Measurements from ENCODE around the gene FBLN2. TPM values are rescaled to one million over a fixed set of nuclear protein-coding genes. Genes with fewer than 3 reads are reported as not detected.

FBLN2 gene
- total and polyA plus RNA-seq, 2 donors = 12.2 to 15.3 TPM

DNA sequence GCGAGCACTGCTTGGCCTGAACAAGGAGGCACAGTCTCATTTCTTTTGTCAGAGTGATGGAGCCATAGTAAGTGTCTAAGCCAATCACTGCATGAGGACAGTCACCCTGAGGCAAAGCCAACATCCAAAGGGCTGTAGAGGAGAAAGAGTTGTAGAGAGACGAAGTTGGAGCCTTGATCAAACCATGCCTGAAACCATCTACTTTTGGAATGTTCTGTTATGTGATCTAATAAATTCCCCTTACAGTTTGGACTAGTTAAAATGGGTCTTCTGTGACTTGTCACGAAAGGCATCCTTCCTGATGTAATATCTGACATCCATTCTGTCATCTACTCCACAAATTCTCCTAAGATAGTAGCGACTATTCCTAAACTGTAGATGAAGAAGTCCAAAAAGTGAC lies 128.3 kb downstream of the FBLN2 start:
- peaks cover 0 to 2% of the 10 kb centered on the region in 2 donors for H3K27me3 ChIP-seq (ENCODE audit: control insufficient read depth in 2 of 2, insufficient read depth in 1 of 2, low read length in 1 of 2)

DNA sequence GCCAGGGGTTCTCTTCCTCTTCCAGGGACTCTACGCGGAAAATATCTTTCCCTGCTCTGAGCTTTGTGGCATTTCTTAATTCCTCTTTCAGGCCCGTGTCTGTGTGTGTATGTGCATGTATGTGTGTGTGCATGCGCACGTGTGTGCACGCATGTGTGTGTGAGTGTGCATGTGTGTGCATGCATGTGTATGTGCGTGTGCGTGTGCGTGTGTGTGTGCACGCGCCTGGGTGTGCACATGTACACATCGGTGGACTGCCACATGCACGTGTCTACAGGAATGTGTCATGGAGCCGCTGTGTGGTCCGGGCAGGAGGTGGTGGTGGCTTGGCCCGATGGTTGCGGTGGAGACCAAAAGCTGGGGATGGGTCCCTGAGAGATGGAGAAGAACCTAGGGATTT lies 133.0 kb downstream of the FBLN2 start:
- H3K36me3 ChIP-seq (ENCODE audit: control insufficient read depth in 2 of 2, insufficient read depth in 2 of 2, low read length in 1 of 2) = no peaks in the 10 kb centered on the region
- no peak for DNase-seq (ENCODE audit: low read depth in 6 of 9, low spot score in 9 of 9)
- H3K27ac ChIP-seq (ENCODE audit: low read depth in 1 of 2, low read length in 1 of 2) = no peak overlapping the region
- H3K27me3 ChIP-seq (ENCODE audit: control insufficient read depth in 2 of 2, insufficient read depth in 1 of 2, low read length in 1 of 2) = no peaks in the 10 kb centered on the region
- 92% methylated on average over 17 of the region's 17 CpGs for WGBS
- H3K4me3 ChIP-seq (ENCODE audit: low read length in 2 of 2) = no peak overlapping the region
- H3K9me3 ChIP-seq (ENCODE audit: control insufficient read depth in 2 of 2, insufficient read depth in 1 of 2, low read length in 1 of 2) = no peaks in the 10 kb centered on the region
- no peaks in the 10 kb centered on the region for H3K4me1 ChIP-seq (ENCODE audit: control insufficient read depth in 2 of 2, insufficient read depth in 2 of 2, low read length in 2 of 2)

More for the DNA sequence above, 128.3 kb downstream of the FBLN2 start:
- Histone ChIP-seq H3K36me3 (ENCODE audit: control insufficient read depth in 2 of 2, insufficient read depth in 2 of 2, low read length in 1 of 2) (no peaks in the 10 kb centered on the region), H3K27ac (ENCODE audit: low read depth in 1 of 2, low read length in 1 of 2) (no peak overlapping the region), H3K4me1 (ENCODE audit: control insufficient read depth in 2 of 2, insufficient read depth in 2 of 2, low read length in 2 of 2) (no peaks in the 10 kb centered on the region), H3K4me3 (ENCODE audit: low read length in 2 of 2) (no peak overlapping the region), H3K9me3 (ENCODE audit: control insufficient read depth in 2 of 2, insufficient read depth in 1 of 2, low read length in 1 of 2) (no peaks in the 10 kb centered on the region)
- DNase-seq (ENCODE audit: low read depth in 6 of 9, low spot score in 9 of 9) = no peak
- WGBS = 93% methylated on average over 4 of the region's 4 CpGs

DNA sequence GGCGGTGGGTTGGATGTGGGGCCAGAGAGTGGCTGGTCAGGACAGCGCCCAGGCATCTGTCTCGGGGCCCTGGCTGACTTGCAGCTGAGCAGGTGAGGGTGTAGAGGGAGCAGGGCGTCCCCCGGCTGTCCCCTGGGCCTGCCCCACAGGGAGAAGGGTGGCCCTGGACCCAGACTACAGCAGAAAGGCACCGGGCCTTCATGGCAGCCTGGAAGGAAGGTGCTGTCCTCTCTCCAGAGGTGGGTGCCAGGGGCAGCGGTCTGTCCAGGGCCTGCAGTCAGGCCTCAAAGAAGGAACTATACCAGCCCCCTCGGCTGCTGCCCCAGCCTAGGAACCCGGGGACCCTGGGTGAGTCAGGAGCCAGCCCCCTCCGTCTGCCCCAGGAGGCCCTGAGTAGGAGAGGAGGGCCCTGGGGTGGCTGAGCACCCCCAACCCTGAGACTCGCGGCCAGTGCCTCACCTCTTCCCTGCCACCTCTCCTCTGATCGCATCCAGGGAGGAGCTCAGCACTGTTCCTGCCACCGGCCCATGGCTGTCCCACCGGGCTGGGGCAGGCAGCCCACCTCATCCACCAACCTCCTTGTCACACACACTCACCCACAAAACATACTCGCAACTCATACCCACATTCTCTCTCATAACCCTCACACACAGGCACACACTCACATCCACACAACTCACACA lies 133.5 kb downstream of the FBLN2 start:
- whole genome bisulfite sequencing = 97% methylated on average over 16 of the region's 16 CpGs
- no peak for DNase-seq (ENCODE audit: low read depth in 6 of 9, low spot score in 9 of 9)
- Histone ChIP-seq H3K36me3 (ENCODE audit: control insufficient read depth in 2 of 2, insufficient read depth in 2 of 2, low read length in 1 of 2) (no peaks in the 10 kb centered on the region), H3K4me1 (ENCODE audit: control insufficient read depth in 2 of 2, insufficient read depth in 2 of 2, low read length in 2 of 2) (no peaks in the 10 kb centered on the region), H3K4me3 (ENCODE audit: low read length in 2 of 2) (no peak overlapping the region), H3K9me3 (ENCODE audit: control insufficient read depth in 2 of 2, insufficient read depth in 1 of 2, low read length in 1 of 2) (no peaks in the 10 kb centered on the region), H3K27me3 (ENCODE audit: control insufficient read depth in 2 of 2, insufficient read depth in 1 of 2, low read length in 1 of 2) (no peaks in the 10 kb centered on the region), H3K27ac (ENCODE audit: low read depth in 1 of 2, low read length in 1 of 2) (no peak overlapping the region)

DNA sequence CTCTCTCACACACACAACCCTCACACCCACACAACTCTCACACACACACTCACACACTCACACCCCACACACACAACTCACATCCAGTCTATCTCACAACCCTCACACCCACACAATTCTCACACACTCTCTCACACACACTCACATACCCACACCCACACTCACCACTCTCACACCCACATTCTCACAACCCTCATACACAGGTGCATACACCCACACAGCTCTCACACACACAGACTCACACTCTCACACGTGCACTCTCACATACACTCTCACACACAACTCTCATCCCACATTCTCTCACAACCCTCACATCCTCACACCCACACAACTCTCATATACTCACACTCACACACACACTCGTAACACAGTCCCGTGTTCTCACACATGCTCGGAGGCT lies 134.4 kb downstream of the FBLN2 start:
- H3K27ac ChIP-seq (ENCODE audit: low read depth in 1 of 2, low read length in 1 of 2) = no peak overlapping the region
- H3K4me3 ChIP-seq (ENCODE audit: low read length in 2 of 2) = no peak overlapping the region
- H3K4me1 ChIP-seq (ENCODE audit: control insufficient read depth in 2 of 2, insufficient read depth in 2 of 2, low read length in 2 of 2) = no peaks in the 10 kb centered on the region
- DNase-seq (ENCODE audit: low read depth in 6 of 9, low spot score in 9 of 9) = no peak
- no peaks in the 10 kb centered on the region for H3K36me3 ChIP-seq (ENCODE audit: control insufficient read depth in 2 of 2, insufficient read depth in 2 of 2, low read length in 1 of 2)
- 95% methylated on average over 4 of the region's 4 CpGs for WGBS
- H3K27me3 ChIP-seq (ENCODE audit: control insufficient read depth in 2 of 2, insufficient read depth in 1 of 2, low read length in 1 of 2) = no peaks in the 10 kb centered on the region
- no peaks in the 10 kb centered on the region for H3K9me3 ChIP-seq (ENCODE audit: control insufficient read depth in 2 of 2, insufficient read depth in 1 of 2, low read length in 1 of 2)

DNA sequence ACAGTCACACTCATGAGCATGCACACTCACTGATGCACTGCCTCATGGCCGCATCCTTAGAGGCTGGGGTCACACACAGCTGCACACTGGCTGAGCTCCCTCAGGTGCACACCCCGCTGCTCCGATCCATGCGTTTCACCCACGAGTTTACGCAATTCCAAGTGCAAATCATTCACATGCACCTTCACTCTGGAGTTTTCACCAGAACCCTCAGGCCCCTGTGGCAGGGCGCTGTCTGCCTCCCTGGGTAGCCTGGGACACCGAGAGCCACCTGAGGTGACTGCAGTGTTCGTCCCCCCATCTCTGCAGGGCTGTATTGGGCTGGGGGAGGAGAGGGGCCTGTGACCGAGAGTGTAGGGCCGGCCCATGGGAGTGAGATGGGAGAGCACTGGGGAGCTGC lies 134.8 kb downstream of the FBLN2 start:
- H3K27ac ChIP-seq (ENCODE audit: low read depth in 1 of 2, low read length in 1 of 2) = no peak overlapping the region
- H3K36me3 ChIP-seq (ENCODE audit: control insufficient read depth in 2 of 2, insufficient read depth in 2 of 2, low read length in 1 of 2) = no peaks in the 10 kb centered on the region
- no peaks in the 10 kb centered on the region for H3K27me3 ChIP-seq (ENCODE audit: control insufficient read depth in 2 of 2, insufficient read depth in 1 of 2, low read length in 1 of 2)
- H3K4me3 ChIP-seq (ENCODE audit: low read length in 2 of 2) = no peak overlapping the region
- H3K9me3 ChIP-seq (ENCODE audit: control insufficient read depth in 2 of 2, insufficient read depth in 1 of 2, low read length in 1 of 2) = no peaks in the 10 kb centered on the region
- H3K4me1 ChIP-seq (ENCODE audit: control insufficient read depth in 2 of 2, insufficient read depth in 2 of 2, low read length in 2 of 2) = no peaks in the 10 kb centered on the region
- no peak for DNase-seq (ENCODE audit: low read depth in 6 of 9, low spot score in 9 of 9)
- 94% methylated on average over 11 of the region's 11 CpGs for WGBS

DNA sequence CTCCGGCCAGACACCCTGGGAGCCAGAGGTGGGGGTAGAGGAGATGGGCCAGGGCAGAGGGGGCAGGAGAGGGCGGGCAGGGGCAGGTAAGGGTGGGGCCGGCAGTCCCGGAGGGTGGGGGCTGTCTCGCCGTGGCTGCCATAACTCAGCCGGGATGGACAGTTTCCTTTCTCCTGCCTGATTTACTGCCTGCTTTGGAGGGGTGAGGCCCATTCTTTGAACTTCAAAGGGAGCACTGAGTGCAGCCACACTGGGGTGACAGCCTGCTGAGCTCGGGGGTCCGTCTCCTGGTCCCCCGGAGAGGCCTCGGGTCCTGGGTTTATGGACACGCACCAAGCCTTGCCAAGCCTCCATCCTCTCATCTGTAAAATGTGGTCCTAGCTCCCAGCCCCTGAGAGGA lies 135.4 kb downstream of the FBLN2 start:
- H3K4me3 ChIP-seq (ENCODE audit: low read length in 2 of 2) = no peak overlapping the region
- 71% methylated on average over 12 of the region's 12 CpGs for WGBS
- no peak overlapping the region for H3K27ac ChIP-seq (ENCODE audit: low read depth in 1 of 2, low read length in 1 of 2)
- no peaks in the 10 kb centered on the region for H3K9me3 ChIP-seq (ENCODE audit: control insufficient read depth in 2 of 2, insufficient read depth in 1 of 2, low read length in 1 of 2)
- no peaks in the 10 kb centered on the region for H3K4me1 ChIP-seq (ENCODE audit: control insufficient read depth in 2 of 2, insufficient read depth in 2 of 2, low read length in 2 of 2)
- H3K27me3 ChIP-seq (ENCODE audit: control insufficient read depth in 2 of 2, insufficient read depth in 1 of 2, low read length in 1 of 2) = no peaks in the 10 kb centered on the region
- no peak for DNase-seq (ENCODE audit: low read depth in 6 of 9, low spot score in 9 of 9)
- H3K36me3 ChIP-seq (ENCODE audit: control insufficient read depth in 2 of 2, insufficient read depth in 2 of 2, low read length in 1 of 2) = no peaks in the 10 kb centered on the region

DNA sequence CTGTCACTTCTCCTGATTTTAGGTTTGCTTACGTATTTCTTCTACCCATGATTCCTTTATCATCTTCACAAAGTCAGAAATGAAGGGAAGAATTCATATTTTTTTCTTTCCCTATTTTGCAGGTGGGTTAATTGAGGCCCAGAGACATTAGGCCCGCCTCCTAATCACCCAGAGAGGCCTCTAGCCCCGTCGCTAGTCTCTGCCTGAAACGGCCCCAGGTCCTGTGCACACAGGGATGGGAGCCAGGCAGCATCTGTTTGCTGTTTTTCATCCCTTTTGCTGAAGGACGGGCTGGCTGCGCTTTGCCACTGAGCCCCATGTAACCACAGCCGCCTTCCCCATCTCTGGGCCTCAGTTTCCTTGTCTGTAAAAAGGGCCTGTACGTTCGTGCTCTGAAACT lies 135.9 kb downstream of the FBLN2 start:
- H3K36me3 ChIP-seq (ENCODE audit: control insufficient read depth in 2 of 2, insufficient read depth in 2 of 2, low read length in 1 of 2) = no peaks in the 10 kb centered on the region
- no peaks in the 10 kb centered on the region for H3K4me1 ChIP-seq (ENCODE audit: control insufficient read depth in 2 of 2, insufficient read depth in 2 of 2, low read length in 2 of 2)
- H3K4me3 ChIP-seq (ENCODE audit: low read length in 2 of 2) = no peak overlapping the region
- WGBS = 83% methylated on average over 10 of the region's 10 CpGs
- no peaks in the 10 kb centered on the region for H3K27me3 ChIP-seq (ENCODE audit: control insufficient read depth in 2 of 2, insufficient read depth in 1 of 2, low read length in 1 of 2)
- DNase-seq (ENCODE audit: low read depth in 6 of 9, low spot score in 9 of 9) = no peak
- H3K9me3 ChIP-seq (ENCODE audit: control insufficient read depth in 2 of 2, insufficient read depth in 1 of 2, low read length in 1 of 2) = no peaks in the 10 kb centered on the region
- H3K27ac ChIP-seq (ENCODE audit: low read depth in 1 of 2, low read length in 1 of 2) = no peak overlapping the region

DNA sequence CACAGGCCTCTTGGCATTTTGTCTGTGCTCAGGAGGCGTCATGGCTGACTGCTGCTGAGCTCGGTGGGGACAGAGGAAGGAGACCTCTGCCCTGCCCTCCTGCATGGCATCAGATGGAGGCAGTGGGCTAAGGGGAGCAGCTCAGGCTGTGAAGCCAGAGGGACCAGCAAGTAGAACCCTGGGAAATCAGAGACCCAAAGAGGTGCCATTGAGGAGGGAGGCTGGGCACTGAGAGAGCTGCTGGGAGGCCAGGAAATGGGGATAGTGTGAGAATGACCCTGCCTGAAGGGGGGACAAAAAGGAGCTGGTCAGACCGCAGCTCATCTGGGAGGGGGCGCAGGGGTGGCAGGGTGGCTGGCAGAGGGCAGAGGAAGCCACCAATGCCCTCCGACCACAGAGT lies 136.8 kb downstream of the FBLN2 start:
- no peak for DNase-seq (ENCODE audit: low read depth in 6 of 9, low spot score in 9 of 9)
- Histone ChIP-seq H3K36me3 (ENCODE audit: control insufficient read depth in 2 of 2, insufficient read depth in 2 of 2, low read length in 1 of 2) (no peaks in the 10 kb centered on the region), H3K9me3 (ENCODE audit: control insufficient read depth in 2 of 2, insufficient read depth in 1 of 2, low read length in 1 of 2) (no peaks in the 10 kb centered on the region), H3K27me3 (ENCODE audit: control insufficient read depth in 2 of 2, insufficient read depth in 1 of 2, low read length in 1 of 2) (no peaks in the 10 kb centered on the region), H3K27ac (ENCODE audit: low read depth in 1 of 2, low read length in 1 of 2) (no peak overlapping the region), H3K4me3 (ENCODE audit: low read length in 2 of 2) (no peak overlapping the region), H3K4me1 (ENCODE audit: control insufficient read depth in 2 of 2, insufficient read depth in 2 of 2, low read length in 2 of 2) (no peaks in the 10 kb centered on the region)
- 92% methylated on average over 5 of the region's 5 CpGs for WGBS

DNA sequence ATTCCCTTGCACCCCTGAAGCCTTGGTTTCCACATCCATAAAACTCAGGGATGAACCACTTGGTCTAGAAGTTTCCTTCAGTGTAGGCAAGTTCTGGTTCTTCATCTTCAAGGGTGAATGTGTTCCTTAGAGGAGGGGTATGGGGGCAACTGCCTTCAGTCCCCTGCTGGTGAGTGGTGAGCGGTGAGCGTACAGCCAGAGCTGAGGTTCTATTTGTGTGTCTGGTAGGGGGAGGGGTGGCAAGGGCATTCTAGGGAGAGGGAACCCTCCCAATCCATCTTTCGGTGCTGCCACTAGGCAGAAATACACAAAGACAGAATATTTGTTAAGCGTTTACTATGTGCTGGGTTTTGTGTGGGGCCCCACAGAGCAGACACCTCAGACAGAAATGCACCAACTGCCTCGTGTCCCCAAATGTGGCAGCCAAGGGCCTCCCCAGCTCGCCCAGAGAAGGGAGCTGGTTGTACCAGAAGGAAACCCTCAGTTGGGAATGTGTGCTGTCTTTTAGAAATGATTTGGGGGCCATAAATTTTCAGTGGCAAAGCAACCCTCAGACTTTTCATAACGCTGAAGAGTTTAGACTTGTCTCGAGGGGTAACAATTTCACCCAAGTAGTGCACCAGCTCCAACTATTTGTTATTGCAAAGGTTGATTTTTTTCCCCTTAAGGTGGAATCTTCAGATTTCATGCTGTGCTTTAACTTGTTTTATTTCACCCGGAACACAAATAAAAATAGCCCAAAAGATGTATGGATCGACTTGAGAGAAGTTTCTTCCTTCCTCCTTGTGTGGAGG lies 137.6 kb downstream of the FBLN2 start:
- DNase-seq (ENCODE audit: low read depth in 6 of 9, low spot score in 9 of 9) = no peak
- no peak overlapping the region for H3K27ac ChIP-seq (ENCODE audit: low read depth in 1 of 2, low read length in 1 of 2)
- no peaks in the 10 kb centered on the region for H3K36me3 ChIP-seq (ENCODE audit: control insufficient read depth in 2 of 2, insufficient read depth in 2 of 2, low read length in 1 of 2)
- H3K4me1 ChIP-seq (ENCODE audit: control insufficient read depth in 2 of 2, insufficient read depth in 2 of 2, low read length in 2 of 2) = no peaks in the 10 kb centered on the region
- no peaks in the 10 kb centered on the region for H3K27me3 ChIP-seq (ENCODE audit: control insufficient read depth in 2 of 2, insufficient read depth in 1 of 2, low read length in 1 of 2)
- H3K4me3 ChIP-seq (ENCODE audit: low read length in 2 of 2) = no peak overlapping the region
- no peaks in the 10 kb centered on the region for H3K9me3 ChIP-seq (ENCODE audit: control insufficient read depth in 2 of 2, insufficient read depth in 1 of 2, low read length in 1 of 2)
- WGBS = 86% methylated on average over 10 of the region's 10 CpGs
